ENCODE results near the gene UCP3.

Gene UCP3

DNA sequence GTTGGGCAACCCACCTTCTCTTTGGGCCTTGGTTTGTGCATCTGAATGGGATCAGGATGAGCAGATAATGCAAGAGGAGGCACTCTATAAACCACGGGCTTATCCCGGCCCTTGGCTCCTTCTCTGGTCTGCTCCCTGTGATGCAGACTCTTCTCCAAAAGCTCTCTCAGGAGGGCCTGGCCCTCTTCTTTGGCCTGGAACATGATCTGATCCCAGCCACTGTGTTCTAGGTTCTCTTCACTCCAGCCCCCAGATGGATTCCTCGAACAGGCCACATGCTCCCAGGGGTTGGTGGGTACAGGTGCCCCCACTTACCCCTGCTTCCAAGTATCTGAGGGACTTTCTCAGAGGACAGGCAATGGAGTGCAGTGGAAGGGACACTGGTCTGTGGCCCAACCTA is 8.7 kb upstream of the UCP3 start:
- H2BK12ac ChIP-seq (ENCODE audit: low read length) = no peak overlapping the region
- WGBS (ENCODE audit: extremely low coverage, insufficient coverage, insufficient read length) = no CpG with 5 or more reads among the region's 3 CpGs
- no peak overlapping the region for H2AK5ac ChIP-seq (ENCODE audit: low read length)
- H3K23ac ChIP-seq (ENCODE audit: low read length) = no peak overlapping the region
- no peak overlapping the region for H3K9ac ChIP-seq (ENCODE audit: low read length)
- H3K36me3 ChIP-seq (ENCODE audit: control insufficient read depth in 1 of 2, insufficient read depth in 2 of 2, low read length in 2 of 2) = peaks cover 10 to 11% of the 10 kb centered on the region in 2 experiments
- H3K27me3 ChIP-seq (ENCODE audit: insufficient read depth, low read length) = no peaks in the 10 kb centered on the region
- no peak overlapping the region for H4K91ac ChIP-seq (ENCODE audit: low read depth, low read length)
- no peak for DNase-seq
- no peaks in the 10 kb centered on the region for H3K79me1 ChIP-seq (ENCODE audit: low read length)
- H3K9me3 ChIP-seq (ENCODE audit: insufficient read depth, low read depth, low read length) = no peaks in the 10 kb centered on the region
- H3K14ac ChIP-seq (ENCODE audit: low read length) = no peak overlapping the region
- H3K4me3 ChIP-seq (ENCODE audit: low read depth, low read length) = no peak overlapping the region
- H4K8ac ChIP-seq (ENCODE audit: low read depth, low read length) = no peak overlapping the region
- H3K27ac ChIP-seq (ENCODE audit: low read depth, low read length) = no peak overlapping the region
- no peak overlapping the region for H2BK5ac ChIP-seq (ENCODE audit: low read depth, low read length, poor library complexity)
- no peaks in the 10 kb centered on the region for H3K79me2 ChIP-seq (ENCODE audit: control insufficient read depth, insufficient read depth, low read length, poor library complexity)
- no peak overlapping the region for H3K4me2 ChIP-seq (ENCODE audit: low read length)
- no peak overlapping the region for H2BK120ac ChIP-seq (ENCODE audit: insufficient read depth, low read length, poor library complexity)
- H2AFZ ChIP-seq (ENCODE audit: insufficient read depth, low read length, poor library complexity) = no peak overlapping the region
- H3K4ac ChIP-seq (ENCODE audit: low read depth, low read length) = no peak overlapping the region
- peaks cover 8 to 16% of the 10 kb centered on the region in 2 experiments for H3K4me1 ChIP-seq (ENCODE audit: control insufficient read depth in 1 of 2, insufficient read depth in 2 of 2, low read length in 2 of 2)
- no peak overlapping the region for H3K18ac ChIP-seq (ENCODE audit: low read length)
- no peak overlapping the region for H4K12ac ChIP-seq (ENCODE audit: low read depth, low read length)

DNA sequence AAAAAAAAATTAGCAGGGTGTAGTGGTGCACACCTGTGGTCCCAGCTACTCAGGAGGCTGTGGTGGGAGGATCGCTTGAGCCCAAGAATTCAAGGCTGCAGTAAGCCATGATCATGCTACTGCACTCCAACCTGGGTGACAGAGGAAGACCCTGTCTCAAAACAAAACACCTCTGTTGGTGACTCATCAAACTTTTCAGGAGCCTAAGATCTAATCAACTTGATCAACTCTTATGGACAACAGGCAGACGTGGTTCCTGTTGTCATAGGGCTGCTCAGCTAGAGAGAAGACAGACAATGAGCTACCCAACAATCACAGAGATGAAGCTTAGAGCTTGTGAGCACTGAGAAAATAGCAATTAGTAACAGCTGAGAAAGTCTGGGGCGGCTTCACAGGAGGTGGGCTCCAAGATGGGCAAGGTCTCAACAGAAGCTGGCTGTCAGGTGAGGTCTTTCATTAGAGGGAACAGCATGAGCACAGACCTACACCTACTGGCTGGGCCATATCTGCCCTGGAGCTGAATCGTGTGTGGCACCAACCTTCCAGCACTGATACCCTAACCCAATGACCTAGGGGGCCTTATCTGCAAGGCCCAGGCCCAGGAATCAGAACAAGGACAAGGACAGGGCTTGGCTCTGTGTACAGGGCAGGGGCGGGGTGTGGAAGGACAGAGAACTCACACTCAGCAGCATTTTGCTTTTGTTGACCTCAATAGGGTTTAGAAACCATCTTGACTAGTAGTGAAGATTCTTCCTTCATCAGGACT is 7.2 kb upstream of the UCP3 start:
- H2AK5ac ChIP-seq (ENCODE audit: low read length) = no peak overlapping the region
- H2BK5ac ChIP-seq (ENCODE audit: low read depth, low read length, poor library complexity) = no peak overlapping the region
- no peak overlapping the region for H4K8ac ChIP-seq (ENCODE audit: low read depth, low read length)
- no peak overlapping the region for H2AFZ ChIP-seq (ENCODE audit: insufficient read depth, low read length, poor library complexity)
- no peak overlapping the region for H3K4me2 ChIP-seq (ENCODE audit: low read length)
- no peak overlapping the region for H3K23ac ChIP-seq (ENCODE audit: low read length)
- peaks cover 8 to 10% of the 10 kb centered on the region in 2 experiments for H3K36me3 ChIP-seq (ENCODE audit: control insufficient read depth in 1 of 2, insufficient read depth in 2 of 2, low read length in 2 of 2)
- H3K27me3 ChIP-seq (ENCODE audit: insufficient read depth, low read length) = no peaks in the 10 kb centered on the region
- no peak overlapping the region for H3K18ac ChIP-seq (ENCODE audit: low read length)
- no peaks in the 10 kb centered on the region for H3K9me3 ChIP-seq (ENCODE audit: insufficient read depth, low read depth, low read length)
- H2BK12ac ChIP-seq (ENCODE audit: low read length) = no peak overlapping the region
- H3K14ac ChIP-seq (ENCODE audit: low read length) = no peak overlapping the region
- no peak overlapping the region for H3K9ac ChIP-seq (ENCODE audit: low read length)
- H3K27ac ChIP-seq (ENCODE audit: low read depth, low read length) = no peak overlapping the region
- no CpG with 5 or more reads among the region's 5 CpGs for WGBS (ENCODE audit: extremely low coverage, insufficient coverage, insufficient read length)
- H4K91ac ChIP-seq (ENCODE audit: low read depth, low read length) = peak overlapping the region; percentile 37
- H4K12ac ChIP-seq (ENCODE audit: low read depth, low read length) = no peak overlapping the region
- DNase-seq = no peak
- H2BK120ac ChIP-seq (ENCODE audit: insufficient read depth, low read length, poor library complexity) = no peak overlapping the region
- no peak overlapping the region for H3K4me3 ChIP-seq (ENCODE audit: low read depth, low read length)
- no peaks in the 10 kb centered on the region for H3K79me1 ChIP-seq (ENCODE audit: low read length)
- H3K79me2 ChIP-seq (ENCODE audit: control insufficient read depth, insufficient read depth, low read length, poor library complexity) = no peaks in the 10 kb centered on the region
- H3K4ac ChIP-seq (ENCODE audit: low read depth, low read length) = no peak overlapping the region
- H3K4me1 ChIP-seq (ENCODE audit: control insufficient read depth in 1 of 2, insufficient read depth in 2 of 2, low read length in 2 of 2) = peaks cover 8 to 16% of the 10 kb centered on the region in 2 experiments

DNA sequence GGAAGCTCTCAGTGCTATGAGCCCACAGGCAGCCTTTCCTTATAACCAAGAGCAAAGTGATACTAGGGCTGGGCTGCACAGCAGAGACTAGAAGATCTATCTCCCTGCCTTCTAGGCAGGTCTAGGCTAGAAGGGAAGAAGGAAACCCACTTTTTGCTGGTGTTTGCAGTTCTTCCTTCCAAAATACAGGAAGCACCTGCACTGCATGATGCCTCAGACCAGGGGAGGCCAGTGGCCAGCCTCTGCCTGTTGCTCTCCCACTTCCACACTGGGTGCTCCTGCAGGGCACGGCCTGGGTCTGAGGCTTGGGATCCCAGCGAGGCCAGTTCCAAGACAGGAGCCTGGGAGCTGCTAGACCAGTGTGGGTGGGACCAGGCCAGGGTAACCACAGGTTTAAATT is 6.0 kb upstream of the UCP3 start:
- no peaks in the 10 kb centered on the region for H3K79me2 ChIP-seq (ENCODE audit: control insufficient read depth, insufficient read depth, low read length, poor library complexity)
- no peak overlapping the region for H3K4me3 ChIP-seq (ENCODE audit: low read depth, low read length)
- H4K8ac ChIP-seq (ENCODE audit: low read depth, low read length) = no peak overlapping the region
- H3K4me2 ChIP-seq (ENCODE audit: low read length) = no peak overlapping the region
- WGBS (ENCODE audit: extremely low coverage, insufficient coverage, insufficient read length) = no CpG with 5 or more reads among the region's 2 CpGs
- H2BK120ac ChIP-seq (ENCODE audit: insufficient read depth, low read length, poor library complexity) = no peak overlapping the region
- no peak overlapping the region for H2BK12ac ChIP-seq (ENCODE audit: low read length)
- no peaks in the 10 kb centered on the region for H3K9me3 ChIP-seq (ENCODE audit: insufficient read depth, low read depth, low read length)
- H4K91ac ChIP-seq (ENCODE audit: low read depth, low read length) = no peak overlapping the region
- H3K4me1 ChIP-seq (ENCODE audit: control insufficient read depth in 1 of 2, insufficient read depth in 2 of 2, low read length in 2 of 2) = peaks cover 8 to 15% of the 10 kb centered on the region in 2 experiments
- H3K27ac ChIP-seq (ENCODE audit: low read depth, low read length) = no peak overlapping the region
- no peak overlapping the region for H2AFZ ChIP-seq (ENCODE audit: insufficient read depth, low read length, poor library complexity)
- no peak overlapping the region for H3K9ac ChIP-seq (ENCODE audit: low read length)
- no peak overlapping the region for H3K14ac ChIP-seq (ENCODE audit: low read length)
- no peak overlapping the region for H2AK5ac ChIP-seq (ENCODE audit: low read length)
- DNase-seq = no peak
- no peak overlapping the region for H4K12ac ChIP-seq (ENCODE audit: low read depth, low read length)
- H3K27me3 ChIP-seq (ENCODE audit: insufficient read depth, low read length) = no peaks in the 10 kb centered on the region
- no peak overlapping the region for H3K4ac ChIP-seq (ENCODE audit: low read depth, low read length)
- no peak overlapping the region for H2BK5ac ChIP-seq (ENCODE audit: low read depth, low read length, poor library complexity)
- peaks cover 8 to 10% of the 10 kb centered on the region in 2 experiments for H3K36me3 ChIP-seq (ENCODE audit: control insufficient read depth in 1 of 2, insufficient read depth in 2 of 2, low read length in 2 of 2)
- no peaks in the 10 kb centered on the region for H3K79me1 ChIP-seq (ENCODE audit: low read length)
- H3K23ac ChIP-seq (ENCODE audit: low read length) = no peak overlapping the region
- H3K18ac ChIP-seq (ENCODE audit: low read length) = no peak overlapping the region

DNA sequence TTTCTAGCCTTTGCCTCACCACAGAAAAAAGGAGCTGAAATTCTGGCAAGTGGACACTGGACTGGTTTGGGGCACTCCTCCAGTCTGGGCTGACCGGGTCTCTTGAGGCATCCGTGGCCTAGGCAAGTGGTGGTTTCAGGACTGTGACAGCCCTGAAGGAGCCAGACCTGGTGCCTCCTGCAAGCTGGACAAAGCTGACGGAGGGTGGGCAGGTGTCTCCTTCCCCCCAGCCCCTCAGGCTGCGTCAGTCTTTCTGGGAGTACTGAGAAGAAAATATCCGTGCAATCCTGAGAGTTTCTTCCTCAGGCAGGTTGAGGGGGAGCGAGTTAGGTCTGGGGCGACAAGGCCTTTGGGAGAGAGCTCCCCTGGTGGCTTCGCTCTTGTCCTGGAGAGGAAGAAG is 4.3 kb upstream of the UCP3 start:
- Histone ChIP-seq H3K4me2 (ENCODE audit: low read length) (no peak overlapping the region), H3K36me3 (ENCODE audit: control insufficient read depth in 1 of 2, insufficient read depth in 2 of 2, low read length in 2 of 2) (peaks cover 8 to 10% of the 10 kb centered on the region in 2 experiments), H3K79me2 (ENCODE audit: control insufficient read depth, insufficient read depth, low read length, poor library complexity) (no peaks in the 10 kb centered on the region), H4K91ac (ENCODE audit: low read depth, low read length) (no peak overlapping the region), H3K4me3 (ENCODE audit: low read depth, low read length) (no peak overlapping the region), H3K18ac (ENCODE audit: low read length) (no peak overlapping the region), H3K79me1 (ENCODE audit: low read length) (no peaks in the 10 kb centered on the region), H3K23ac (ENCODE audit: low read length) (no peak overlapping the region), H2AK5ac (ENCODE audit: low read length) (no peak overlapping the region), H4K8ac (ENCODE audit: low read depth, low read length) (no peak overlapping the region), H3K9me3 (ENCODE audit: insufficient read depth, low read depth, low read length) (no peaks in the 10 kb centered on the region), H4K12ac (ENCODE audit: low read depth, low read length) (no peak overlapping the region), H3K9ac (ENCODE audit: low read length) (no peak overlapping the region), H3K4ac (ENCODE audit: low read depth, low read length) (no peak overlapping the region), H3K27ac (ENCODE audit: low read depth, low read length) (no peak overlapping the region), H3K14ac (ENCODE audit: low read length) (no peak overlapping the region), H2BK5ac (ENCODE audit: low read depth, low read length, poor library complexity) (no peak overlapping the region), H3K27me3 (ENCODE audit: insufficient read depth, low read length) (no peaks in the 10 kb centered on the region), H3K4me1 (ENCODE audit: control insufficient read depth in 1 of 2, insufficient read depth in 2 of 2, low read length in 2 of 2) (peaks cover 0 to 5% of the 10 kb centered on the region in 2 experiments), H2BK12ac (ENCODE audit: low read length) (no peak overlapping the region), H2AFZ (ENCODE audit: insufficient read depth, low read length, poor library complexity) (no peak overlapping the region), H2BK120ac (ENCODE audit: insufficient read depth, low read length, poor library complexity) (no peak overlapping the region)
- no peak for DNase-seq
- WGBS (ENCODE audit: extremely low coverage, insufficient coverage, insufficient read length) = no CpG with 5 or more reads among the region's 8 CpGs

All from trophoblast cell (in vitro differentiated cells and primary cell).